ENCODE results near the gene SSBP3.
A peak's percentile ranks its signal among the peaks of the same experiment; 100 is the strongest.
"Not testable (repeated sequence)": the region's sequence is repeated elsewhere in the genome, so short reads cannot be mapped to it uniquely, and the experiment has no call there.

SSBP3 gene

DNA sequence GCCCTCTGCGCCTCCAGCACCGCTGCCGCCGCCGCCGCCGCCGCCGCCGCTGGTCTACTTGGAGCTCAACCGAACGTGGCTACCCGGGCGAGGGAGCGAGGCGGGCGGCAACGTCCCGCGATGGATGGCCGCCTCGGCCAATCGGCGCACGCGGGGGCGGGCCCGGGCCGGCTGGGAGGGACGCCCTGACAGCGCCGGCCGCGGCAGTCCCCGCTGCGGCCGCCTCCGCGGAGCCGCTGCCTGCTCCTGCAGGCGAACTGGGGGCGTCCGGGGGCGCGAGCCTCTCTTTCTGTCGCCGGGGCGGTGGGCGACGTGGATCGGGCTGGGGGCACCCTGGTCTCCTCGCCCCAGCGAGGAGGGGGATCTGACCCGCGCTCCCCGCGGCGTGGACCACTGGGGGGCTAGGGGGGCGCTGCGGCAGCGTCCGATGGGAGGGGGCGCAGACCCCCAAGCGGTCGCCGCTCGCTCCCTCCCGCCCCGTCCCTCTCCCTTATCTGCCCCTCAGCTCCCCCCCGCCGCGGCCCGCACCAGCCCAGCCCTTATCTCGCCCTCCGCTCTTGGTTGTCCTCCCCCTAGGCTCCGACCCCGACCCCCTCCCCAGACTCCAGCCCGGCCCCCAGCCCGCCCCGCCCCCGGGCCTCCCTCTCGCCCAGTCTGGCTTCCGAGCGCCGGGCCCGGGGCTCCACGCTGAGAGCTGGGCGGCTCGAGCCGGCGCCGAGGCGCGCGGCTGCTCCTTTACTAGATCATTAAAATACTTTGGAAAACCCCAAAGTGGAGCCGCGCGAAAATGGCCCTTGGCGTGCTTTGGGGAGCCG, at the start of gene SSBP3:
TSS of gene SSBP3 (minus strand) at position 56 of the 815 bp plus-strand sequence.
- DNase-seq (ENCODE audit: low read depth in 2 of 2), result peak; percentile 90

DNA sequence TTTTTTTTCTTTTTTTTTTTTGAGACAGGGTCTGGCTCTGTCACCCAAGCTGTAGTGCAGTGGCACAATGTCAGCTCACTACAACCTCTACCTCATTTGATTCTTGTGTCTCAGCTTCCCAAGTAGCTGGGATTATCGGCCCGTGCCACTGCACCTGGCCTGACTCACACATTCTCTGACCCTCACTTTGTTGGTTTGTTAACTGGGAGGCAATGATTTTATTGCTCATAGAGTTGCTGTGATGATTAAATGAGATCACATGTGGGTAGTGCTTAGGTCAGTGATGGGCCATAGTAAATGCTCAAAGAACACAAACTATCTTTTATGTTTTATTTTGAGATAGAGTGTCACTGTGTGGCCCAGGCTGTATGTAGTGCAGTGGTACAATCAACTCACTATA, 47.3 kb upstream of the SSBP3 start:
- DNase-seq (ENCODE audit: low read depth in 2 of 2), result no peak

DNA sequence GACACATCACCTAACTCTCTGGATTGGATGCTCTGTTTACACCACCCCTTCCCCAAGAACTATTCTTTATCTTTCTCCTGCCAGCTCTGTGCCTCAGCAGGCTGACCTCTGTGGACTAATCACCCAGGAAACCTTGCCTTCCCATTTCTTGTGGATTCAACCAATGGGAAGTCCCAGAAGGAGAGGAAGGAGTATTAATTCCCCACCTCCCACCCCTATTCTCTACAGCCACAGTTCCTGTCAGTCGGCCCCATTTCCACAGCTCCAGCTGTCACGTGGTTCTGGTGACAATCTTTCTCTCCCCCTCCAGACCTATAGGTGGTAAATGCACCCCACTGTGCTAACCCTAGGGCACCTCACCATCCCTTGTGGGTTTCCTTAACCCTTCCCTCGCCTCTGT, 46.8 kb upstream of the SSBP3 start:
- DNase-seq (ENCODE audit: low read depth in 2 of 2), result no peak

DNA sequence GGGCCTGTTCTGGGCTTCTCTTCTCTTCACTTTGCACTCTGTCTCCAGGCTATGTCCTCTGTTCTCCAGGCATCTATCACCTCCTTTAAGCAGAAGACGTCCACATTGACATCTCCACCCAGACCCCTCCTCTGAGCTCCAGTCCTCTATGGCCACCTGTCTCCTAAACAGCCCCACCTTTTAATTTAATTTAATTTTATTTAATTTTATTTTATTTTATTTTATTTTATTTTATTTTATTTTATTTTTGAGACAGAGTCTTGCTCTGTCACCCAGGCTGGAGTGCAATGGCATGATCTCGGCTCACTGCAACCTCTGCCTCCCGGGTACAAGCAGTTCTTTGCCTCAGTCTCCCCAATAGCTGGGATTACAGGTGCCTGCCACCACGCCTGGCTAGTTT, 43.2 kb upstream of the SSBP3 start:
- not testable (repeated sequence) for DNase-seq (ENCODE audit: low read depth in 2 of 2)

DNA sequence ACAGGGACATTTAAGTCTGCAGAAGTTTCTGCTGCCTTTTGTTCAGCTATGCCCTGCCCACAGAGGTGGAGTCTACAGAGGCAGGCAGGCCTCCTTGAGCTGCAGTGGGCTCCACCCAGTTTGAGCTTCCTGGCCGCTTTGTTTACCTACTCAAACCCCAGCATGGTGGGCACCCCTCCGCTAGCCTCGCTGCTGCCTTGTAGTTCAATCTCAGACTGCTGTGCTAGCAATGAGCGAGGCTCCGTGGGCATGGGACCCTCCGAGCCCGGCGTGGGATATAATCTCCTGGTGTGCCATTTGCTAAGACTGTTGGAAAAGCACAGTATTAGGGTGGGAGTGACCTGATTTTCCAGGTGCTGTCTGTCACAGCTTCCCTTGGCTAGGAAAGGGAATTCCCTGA, 42.6 kb upstream of the SSBP3 start:
- not testable (repeated sequence) for DNase-seq (ENCODE audit: low read depth in 2 of 2)

DNA sequence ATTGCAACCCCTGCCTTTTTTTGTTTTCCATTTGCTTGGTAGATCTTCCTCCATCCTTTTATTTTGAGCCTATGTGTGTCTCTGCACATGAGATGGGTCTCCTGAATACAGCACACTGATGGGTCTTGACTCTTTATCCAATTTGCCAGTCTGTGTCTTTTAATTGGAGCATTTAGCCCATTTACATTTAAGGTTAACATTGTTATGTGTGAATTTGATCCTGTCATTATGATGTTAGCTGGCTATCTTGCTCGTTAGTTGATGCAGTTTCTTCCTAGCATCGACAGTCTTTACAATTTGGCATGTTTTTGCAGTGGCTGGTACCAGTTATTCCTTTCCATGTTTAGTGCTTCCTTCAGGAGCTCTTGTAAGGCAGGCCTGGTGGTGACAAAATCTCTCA, 40.9 kb upstream of the SSBP3 start:
- DNase-seq (ENCODE audit: low read depth in 2 of 2), result not testable (repeated sequence)

DNA sequence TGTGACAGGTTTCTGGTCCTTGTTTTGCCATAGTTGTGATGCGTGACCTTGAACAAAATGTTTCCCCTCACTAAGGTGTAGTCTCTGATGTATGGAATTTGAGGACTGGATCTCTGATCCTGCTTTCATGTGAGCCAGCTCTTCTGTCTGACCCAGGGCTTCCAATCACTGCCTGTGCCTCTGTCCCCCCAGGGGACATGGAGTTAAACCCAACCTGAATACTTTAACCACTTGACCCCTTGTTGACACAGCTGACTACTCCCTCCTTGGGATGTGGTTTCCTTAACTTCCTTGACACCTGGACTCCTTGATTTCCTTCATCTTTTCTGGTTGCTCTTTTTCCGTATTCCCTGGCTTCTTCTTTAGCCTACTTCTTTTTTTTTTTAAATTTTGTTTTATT, 36.0 kb upstream of the SSBP3 start:
- DNase-seq (ENCODE audit: low read depth in 2 of 2), result no peak

DNA sequence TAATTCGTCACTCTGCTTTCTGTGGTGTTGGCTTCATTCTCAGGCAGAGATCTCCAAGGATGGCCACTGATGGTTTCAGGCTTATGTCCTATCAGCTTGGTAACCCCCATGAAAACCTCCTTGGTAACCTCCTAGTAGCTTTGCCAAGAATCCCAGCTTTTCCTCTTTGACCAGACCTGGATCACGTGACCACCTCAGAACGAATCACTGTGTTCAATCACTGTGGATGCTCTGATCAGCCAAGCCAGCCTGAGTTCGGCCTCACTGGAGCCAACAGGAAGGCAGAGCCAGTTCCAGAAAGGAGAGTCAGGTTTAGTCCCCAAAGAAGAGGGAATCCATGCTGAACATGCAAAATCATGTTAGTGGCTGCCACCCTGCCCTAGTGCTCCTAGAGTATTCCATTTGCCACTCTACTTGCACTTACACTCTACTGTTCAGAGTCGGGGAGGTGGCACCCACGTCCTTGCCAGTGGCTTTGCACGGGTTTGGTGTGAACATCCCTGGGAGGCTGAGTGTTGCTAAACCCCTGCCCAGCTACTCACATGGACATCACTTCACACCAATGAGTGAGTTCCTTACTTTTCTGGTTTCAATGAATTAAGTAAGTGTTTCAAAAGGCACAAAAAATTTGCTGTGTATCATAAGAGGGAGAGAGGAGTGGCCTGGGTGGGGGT, 33.5 kb upstream of the SSBP3 start:
- no peak for DNase-seq (ENCODE audit: low read depth in 2 of 2)

DNA sequence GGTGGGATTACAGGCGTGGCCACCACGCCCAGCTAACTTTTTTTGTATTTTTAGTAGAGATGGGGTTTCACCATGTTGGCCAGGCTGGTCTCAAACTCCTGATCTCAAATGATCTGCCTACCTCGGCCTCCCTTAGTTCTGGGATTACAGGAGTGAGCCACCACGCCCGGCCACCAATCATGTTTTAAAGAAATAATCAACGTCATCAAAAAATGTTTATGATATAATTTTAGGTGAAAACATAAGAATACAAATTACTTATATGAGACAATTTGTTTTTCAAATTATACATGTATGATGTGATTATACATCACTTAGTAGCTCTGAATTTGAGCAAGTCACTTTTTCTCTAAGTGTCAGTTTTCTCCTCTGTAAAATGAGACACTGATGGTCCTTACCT, 31.6 kb upstream of the SSBP3 start:
- DNase-seq (ENCODE audit: low read depth in 2 of 2), result no peak

DNA sequence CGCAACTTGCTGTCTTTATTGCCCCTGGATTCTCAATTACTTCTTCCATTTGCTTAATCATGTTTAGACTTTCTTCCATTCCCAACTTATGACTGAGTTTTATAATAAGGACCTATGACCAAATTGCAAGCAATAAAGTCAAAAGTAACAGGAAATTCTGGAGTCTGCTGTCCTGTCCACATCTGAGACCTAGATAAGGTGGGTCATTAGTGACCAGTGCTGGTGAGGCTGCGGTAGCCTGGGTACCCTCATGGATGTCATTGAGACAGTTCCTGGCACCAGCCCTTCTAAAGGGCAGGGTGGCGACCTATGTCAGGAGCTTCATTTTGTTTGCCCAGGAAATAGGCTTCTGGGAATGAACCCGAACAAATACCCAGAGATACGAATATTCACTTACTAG, 30.6 kb upstream of the SSBP3 start:
- DNase-seq (ENCODE audit: low read depth in 2 of 2), result no peak

DNA sequence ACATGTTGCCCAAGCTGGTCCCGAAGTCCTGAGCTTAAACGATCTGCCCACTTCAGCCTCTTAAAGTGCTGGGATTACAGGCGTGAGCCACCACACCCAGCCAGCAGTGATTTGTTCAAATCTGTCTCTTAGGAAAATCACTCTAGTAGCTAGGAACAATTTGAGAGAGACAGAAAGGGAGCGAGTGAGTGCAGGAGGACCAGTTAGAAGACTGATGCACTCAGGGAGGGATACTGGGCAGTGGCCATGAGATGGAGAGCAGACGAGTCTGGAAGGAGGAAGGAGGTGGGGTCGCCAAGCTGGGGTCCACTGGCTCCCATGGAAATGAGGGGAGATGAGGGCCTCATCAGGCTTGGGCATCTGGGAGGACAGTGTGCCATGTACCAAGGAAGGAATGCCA, 23.6 kb upstream of the SSBP3 start:
- DNase-seq (ENCODE audit: low read depth in 2 of 2), result no peak

DNA sequence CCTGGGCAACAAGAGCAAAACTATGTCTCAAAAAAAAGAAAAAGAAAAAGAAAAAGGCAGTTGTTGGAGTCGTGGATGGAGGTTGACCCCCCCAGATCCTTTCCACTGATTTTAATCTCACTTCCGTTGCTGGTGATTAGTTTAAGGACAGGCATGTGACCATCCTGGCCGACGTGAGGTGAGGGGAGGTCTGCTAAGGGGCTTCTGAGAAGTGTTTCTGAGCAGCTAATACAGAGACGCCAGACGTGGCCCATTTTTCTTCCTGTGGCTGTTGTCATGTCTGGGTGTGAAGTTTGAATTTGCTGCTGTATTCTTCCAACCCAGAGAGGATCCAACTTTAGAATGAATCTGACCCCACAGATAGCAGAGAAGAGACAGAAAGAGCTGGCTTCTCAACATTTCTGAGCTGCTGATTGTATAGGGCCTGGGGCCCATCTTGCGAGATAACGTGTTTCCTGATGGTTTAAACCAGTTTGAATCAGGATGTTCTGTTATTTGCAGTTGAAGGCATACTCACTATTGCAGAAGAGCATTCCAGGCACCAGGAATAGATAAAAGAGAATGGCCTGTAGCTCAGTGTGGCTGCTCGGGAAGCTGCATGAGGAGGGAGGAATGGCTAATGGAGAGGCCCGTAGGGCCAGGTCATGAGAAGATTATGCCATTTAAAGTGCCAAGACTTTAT, 22.8 kb upstream of the SSBP3 start:
- no peak for DNase-seq (ENCODE audit: low read depth in 2 of 2)

DNA sequence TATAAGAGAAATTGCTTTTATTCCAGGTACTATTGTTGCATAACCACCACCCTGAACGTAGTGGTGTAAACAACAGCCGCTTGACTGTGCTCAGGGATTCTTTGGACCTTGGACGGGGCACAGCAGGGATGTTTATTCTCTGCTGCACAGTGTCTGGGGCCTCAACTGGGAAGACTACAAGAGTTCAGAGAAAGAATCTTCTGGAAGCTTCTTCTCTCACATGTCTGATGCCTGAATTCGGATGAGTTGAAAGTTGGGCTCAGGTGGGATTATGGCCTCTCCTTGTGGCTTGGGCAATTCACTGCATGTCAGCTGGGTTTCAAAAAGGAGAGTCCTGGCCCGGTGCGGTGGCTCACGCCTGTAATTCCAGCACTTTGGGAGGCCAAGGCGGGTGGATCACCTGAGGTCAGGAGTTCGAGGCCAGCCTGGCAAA, 19.0 kb upstream of the SSBP3 start:
- DNase-seq (ENCODE audit: low read depth in 2 of 2), result no peak

DNA sequence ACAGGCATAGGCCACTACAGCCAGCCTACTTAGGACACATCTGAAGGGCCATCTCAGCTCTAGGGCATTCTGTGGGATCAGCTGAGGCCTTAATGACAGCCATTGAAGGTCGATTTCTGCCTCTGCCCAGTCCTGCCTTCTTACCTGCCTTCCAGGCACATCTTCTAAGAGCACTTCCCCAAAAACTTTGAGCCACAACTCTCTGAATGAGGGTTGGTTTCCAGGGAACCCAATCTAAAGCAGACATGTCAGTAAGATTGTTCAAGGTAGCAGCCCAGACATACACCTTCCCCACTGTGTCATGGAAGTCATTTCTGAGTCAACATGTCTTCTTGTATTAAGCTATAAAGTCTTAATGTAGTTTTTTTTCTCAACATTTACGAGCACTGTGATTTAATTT, 18.2 kb upstream of the SSBP3 start:
- DNase-seq (ENCODE audit: low read depth in 2 of 2), result no peak

DNA sequence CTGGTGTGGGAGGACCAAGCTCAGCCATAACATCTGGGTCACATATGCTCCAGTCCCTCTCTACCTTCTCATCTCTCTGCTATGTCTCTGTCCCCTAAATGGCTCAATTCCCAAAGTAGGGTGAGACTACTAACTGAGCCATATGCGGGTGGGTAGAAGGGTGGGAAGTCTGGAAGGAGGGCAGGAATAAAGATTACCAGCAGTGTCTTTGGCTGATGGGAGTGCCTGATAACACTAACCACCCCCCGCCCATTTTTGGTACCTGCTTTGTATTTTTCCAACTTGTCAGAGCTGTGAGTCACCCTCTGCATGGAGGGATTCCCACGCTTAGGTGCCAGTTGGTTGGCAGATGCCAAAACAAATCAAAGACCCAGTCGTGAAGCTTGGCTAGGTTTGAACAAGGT, 14.9 kb upstream of the SSBP3 start:
- DNase-seq (ENCODE audit: low read depth in 2 of 2), result no peak

DNA sequence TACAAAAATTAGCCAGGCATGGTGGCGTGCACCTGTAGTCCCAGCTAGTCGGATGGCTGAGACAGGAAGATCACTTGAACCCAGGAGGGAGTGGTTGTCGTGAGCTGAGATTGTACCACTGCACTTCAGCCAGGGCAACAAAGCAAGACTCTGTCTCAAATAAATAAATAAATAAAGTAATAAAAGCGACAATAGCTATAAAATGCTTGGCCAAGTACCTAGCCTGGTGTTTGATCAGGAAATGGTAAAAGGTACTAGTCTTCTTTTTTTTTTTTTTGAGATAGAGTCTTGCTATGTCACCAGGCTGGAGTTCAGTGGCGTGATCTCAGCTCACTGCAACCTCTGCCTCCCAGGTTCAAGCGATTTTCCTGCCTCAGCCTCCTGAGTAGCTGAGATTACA, 12.4 kb upstream of the SSBP3 start:
- DNase-seq (ENCODE audit: low read depth in 2 of 2), result not testable (repeated sequence)

DNA sequence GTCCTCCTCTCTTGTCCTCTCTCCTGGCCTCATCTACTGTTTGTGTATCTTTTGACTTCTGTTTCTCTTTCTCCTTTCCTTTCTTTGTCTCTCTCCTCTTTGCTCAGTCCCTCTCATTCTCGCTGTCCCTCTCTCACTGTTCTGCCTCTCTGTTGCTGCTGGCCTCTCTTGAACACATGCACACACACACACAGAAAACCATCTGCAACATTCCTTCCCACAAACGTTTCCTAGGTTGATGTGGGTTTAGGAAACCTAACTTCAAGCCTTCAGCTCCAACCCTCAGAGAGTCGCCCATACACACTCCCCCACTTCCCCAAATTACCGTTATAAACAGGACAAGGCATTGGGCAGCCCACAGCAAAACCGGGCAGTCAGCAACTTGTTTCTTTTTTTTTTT, 10.9 kb upstream of the SSBP3 start:
- DNase-seq (ENCODE audit: low read depth in 2 of 2), result no peak

DNA sequence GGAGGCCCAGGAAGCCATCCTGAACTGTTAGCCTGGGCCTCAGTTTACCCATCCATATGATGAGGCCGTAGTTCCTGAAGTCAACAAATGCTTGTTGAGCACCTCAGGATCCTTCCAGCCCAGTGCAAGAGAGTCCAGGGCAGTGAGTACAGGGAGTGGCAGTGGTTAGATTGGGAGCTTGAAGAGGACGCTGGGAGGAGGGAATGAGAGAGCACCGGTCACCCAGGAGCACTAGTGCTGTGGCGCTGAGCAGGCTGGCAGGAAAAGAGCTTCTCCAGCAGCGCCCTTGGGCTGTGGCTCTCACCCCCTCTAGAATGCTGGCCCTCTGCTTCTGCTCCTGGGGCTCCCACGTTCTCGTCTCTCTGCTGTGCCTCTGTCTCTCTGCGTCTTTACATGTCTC, 10.2 kb upstream of the SSBP3 start:
- DNase-seq (ENCODE audit: low read depth in 2 of 2), result no peak

DNA sequence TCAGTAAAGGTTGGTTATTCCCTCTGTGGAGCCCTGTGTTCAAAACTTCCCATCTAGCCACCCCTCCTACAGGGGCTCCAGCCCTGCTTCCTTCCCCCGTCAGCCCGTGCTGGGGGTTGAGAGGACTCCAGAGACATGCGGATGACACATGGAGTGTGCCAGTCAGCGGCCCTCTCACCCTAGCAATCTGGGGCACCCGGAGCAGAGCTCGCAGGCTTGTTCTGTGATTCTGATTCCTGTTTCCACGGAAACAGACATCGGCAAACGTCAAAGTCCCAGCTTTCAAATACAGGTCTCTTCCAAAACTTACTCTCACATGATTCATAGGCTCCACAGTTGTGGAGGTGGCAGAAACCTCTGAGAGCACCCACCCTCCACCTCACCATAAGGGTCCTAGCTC, 9.8 kb upstream of the SSBP3 start:
- DNase-seq (ENCODE audit: low read depth in 2 of 2), result no peak

DNA sequence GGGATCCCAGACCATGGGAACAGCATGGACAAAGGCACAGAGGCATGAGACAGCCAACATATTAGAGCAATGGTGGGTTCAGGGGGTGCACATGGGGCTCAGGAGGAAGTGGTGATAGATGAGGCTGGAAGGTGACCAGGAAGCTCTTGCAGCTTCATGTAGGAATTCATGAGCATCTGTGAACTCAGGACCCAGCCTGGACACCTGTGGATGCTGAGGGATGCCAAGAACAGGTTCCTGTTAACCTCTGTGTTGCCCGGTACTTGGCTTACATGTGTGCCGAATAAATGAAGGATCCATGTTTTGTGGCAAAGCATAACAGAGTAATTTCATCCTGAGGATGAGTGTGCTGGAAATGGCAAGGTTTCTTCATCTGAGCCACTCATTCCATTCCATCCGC, 9.3 kb upstream of the SSBP3 start:
- DNase-seq (ENCODE audit: low read depth in 2 of 2), result no peak

DNA sequence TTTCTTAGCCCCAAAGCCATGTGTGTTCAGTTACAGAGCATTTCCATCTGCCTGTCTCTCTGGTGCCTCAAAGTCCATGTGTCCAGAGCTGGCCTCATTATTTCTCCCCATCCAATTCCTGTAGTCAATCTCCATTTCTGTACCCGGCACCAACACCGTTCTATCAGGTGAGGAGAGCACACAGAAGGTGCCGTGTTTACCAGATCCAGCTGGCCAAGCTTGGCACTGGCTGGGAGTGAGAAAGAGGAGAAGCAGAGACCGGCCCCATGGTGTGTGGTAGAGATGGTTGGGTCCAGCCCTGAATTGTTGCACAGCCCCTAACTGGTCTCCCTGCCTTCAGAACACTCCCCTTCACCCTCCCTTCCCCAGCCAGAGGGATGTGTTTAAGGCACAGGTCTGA, 7.5 kb upstream of the SSBP3 start:
- no peak for DNase-seq (ENCODE audit: low read depth in 2 of 2)

DNA sequence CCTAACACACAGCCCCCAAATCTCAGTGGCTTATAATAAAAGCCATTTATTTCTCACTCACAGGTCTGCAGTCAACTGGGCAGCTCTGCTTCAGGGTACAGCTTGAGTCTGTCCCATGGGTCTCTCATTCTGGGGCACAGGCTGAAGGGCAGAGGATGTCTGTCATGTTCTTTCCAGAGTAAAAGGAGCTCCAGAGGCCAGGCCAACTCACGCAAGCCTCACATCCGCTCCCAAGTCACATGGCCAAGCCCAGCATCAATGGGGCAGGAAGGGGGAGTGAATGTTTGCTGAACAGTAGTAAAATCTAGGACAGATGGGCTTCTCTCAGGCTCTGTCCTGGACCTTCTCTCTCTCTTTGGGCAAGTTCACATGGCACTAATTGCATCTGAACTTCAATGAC, 7.1 kb upstream of the SSBP3 start:
- DNase-seq (ENCODE audit: low read depth in 2 of 2), result no peak

DNA sequence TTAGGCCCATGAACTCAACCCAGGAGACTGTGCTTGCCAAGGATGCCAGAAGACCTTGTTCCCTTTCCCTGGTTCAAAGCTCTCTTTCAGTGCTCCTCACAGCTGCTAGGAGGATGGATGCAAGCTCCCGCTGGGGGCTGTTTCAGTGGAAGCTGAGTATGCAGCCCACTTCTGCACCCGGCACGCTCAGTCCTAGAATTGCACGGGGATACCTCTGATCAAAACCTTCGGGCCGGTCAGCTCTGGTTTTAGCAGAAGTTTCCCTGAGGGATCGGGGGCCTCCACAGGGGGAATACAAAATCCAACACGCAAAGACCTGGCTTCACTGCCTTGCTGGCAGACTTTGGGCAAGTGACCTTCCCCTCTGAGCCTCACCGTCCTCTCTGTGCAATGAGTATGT, 4.2 kb upstream of the SSBP3 start:
- no peak for DNase-seq (ENCODE audit: low read depth in 2 of 2)
